ENCODE data around the gene ICAM1. TPM values are rescaled to one million over a fixed set of nuclear protein-coding genes. Genes with fewer than 3 reads are reported as not detected.

The ICAM1 gene
- total and polyA plus RNA-seq, 2 of the 8 experiments (the other 6 are each of a cell fraction or from before 2014, with no cell fraction given), result 4.0 to 9.4 TPM

DNA sequence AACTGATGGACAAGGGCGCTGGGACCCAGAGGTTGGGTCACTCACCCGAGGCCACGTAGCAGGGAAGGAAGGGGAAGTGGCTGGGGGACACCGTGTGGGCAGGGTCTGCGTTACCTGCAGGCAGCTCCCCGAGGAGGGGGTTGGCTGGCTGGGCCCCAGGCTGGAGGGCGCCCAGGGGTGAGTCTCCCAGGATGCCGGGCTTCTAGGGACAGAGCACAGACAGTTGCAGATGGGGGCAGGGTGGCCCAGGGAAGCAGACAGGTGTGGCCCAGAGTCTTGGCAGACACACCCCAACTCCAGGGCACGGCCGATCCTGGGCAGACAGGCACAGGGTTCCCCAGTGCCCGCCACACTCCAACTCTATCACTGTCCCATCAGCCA lies 50.5 kb downstream of the ICAM1 start:
- POLR2A ChIA-PET (ENCODE audit: partially characterized antibody), result interaction anchor here (1.1 to 11.4 kb wide), 4 partner anchors 11 to 52 kb away, joined by 3 to 104 read pairs (median 6); partner anchors contain the start of genes ICAM5 and RAVER1
- TF ChIP-seq SUZ12 (IDR thresholded peaks at IDR 0.05; ENCODE audit: low read length), result no peak
- no peak for TF ChIP-seq KDM5A (IDR thresholded peaks at IDR 0.05; ENCODE audit: low read length)
- TF ChIP-seq, protein P1, sequence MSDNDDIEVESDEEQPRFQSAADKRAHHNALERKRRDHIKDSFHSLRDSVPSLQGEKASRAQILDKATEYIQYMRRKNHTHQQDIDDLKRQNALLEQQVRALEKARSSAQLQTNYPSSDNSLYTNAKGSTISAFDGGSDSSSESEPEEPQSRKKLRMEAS (IDR thresholded peaks at IDR 0.05), result no peak
- no peak for TF ChIP-seq SIRT6 (IDR thresholded peaks at IDR 0.05; ENCODE audit: low read length)
- TF ChIP-seq CREB1 (IDR thresholded peaks at IDR 0.05), result no peak
- TF ChIP-seq JUND (IDR thresholded peaks at IDR 0.05; ENCODE audit: low read length), result no peak
- TF ChIP-seq, protein P2, sequence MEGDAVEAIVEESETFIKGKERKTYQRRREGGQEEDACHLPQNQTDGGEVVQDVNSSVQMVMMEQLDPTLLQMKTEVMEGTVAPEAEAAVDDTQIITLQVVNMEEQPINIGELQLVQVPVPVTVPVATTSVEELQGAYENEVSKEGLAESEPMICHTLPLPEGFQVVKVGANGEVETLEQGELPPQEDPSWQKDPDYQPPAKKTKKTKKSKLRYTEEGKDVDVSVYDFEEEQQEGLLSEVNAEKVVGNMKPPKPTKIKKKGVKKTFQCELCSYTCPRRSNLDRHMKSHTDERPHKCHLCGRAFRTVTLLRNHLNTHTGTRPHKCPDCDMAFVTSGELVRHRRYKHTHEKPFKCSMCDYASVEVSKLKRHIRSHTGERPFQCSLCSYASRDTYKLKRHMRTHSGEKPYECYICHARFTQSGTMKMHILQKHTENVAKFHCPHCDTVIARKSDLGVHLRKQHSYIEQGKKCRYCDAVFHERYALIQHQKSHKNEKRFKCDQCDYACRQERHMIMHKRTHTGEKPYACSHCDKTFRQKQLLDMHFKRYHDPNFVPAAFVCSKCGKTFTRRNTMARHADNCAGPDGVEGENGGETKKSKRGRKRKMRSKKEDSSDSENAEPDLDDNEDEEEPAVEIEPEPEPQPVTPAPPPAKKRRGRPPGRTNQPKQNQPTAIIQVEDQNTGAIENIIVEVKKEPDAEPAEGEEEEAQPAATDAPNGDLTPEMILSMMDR (IDR thresholded peaks at IDR 0.05; ENCODE audit: control extremely low read depth in 1 of 3, insufficient read depth in 1 of 3, low read depth in 1 of 3, low read length in 3 of 3), result no peak
- TF ChIP-seq TCF12 (IDR thresholded peaks at IDR 0.05; ENCODE audit: low read depth, low read length), result no peak
- TF ChIP-seq CTBP2 (IDR thresholded peaks at IDR 0.05; ENCODE audit: borderline replicate concordance, insufficient read depth, insufficient read length, low read length), result no peak
- no peak for TF ChIP-seq RBBP5 (IDR thresholded peaks at IDR 0.05; ENCODE audit: borderline replicate concordance, low read depth, low read length)
- no peak for TF ChIP-seq GABPA (IDR thresholded peaks at IDR 0.05; ENCODE audit: borderline replicate concordance, insufficient read depth, low read length)
- no peak for TF ChIP-seq YY1 (IDR thresholded peaks at IDR 0.05; ENCODE audit: low read depth, low read length)

More for the DNA sequence above, 50.5 kb downstream of the ICAM1 start:
- no peak overlapping the region for H2BK120ac ChIP-seq (replicated peaks; ENCODE audit: low read depth, low read length)
- H2BK15ac ChIP-seq (ENCODE audit: low read length), result no peak overlapping the region
- no peaks in the 10 kb centered on the region; a peak in 1 of 7 replicates for H3K27me3 ChIP-seq (replicated peaks in 1 of 4; ENCODE audit: control insufficient read depth in 3 of 4, extremely low read depth in 1 of 4, insufficient read depth in 3 of 4, low read length in 3 of 4)
- H3K4me2 ChIP-seq (ENCODE audit: insufficient read depth in 1 of 2, low read depth in 2 of 2, low read length in 2 of 2), result no peak overlapping the region
- no peak overlapping the region for H3K9ac ChIP-seq (replicated peaks in 1 of 4; ENCODE audit: extremely low read depth in 1 of 4, low read depth in 3 of 4, low read length in 3 of 4)
- H2AK5ac ChIP-seq (ENCODE audit: low read depth, low read length), result no peak overlapping the region
- no peak overlapping the region for H3K4ac ChIP-seq (replicated peaks; ENCODE audit: insufficient read length, low read depth, low read length)
- no peak overlapping the region for H3K4me3 ChIP-seq (ENCODE audit: extremely low read depth in 1 of 4, insufficient read depth in 2 of 4, low read depth in 3 of 4, low read length in 4 of 4)
- H4K91ac ChIP-seq (replicated peaks; ENCODE audit: insufficient read length, low read length), result no peak overlapping the region
- no peaks in the 10 kb centered on the region; the same call in 1 of the 2 replicates for H3K23me2 ChIP-seq (ENCODE audit: low read depth, low read length)
- no peaks in the 10 kb centered on the region for H3K79me1 ChIP-seq (ENCODE audit: low read depth, low read length)
- 93% methylated on average over 11 of the region's 11 CpGs; no CpG with 5 or more reads in 1 of the 2 experiments for whole genome bisulfite sequencing, 2 experiments (ENCODE audit: extremely low coverage in 1 of 2, insufficient coverage in 1 of 2, insufficient read length in 1 of 2, insufficient replicate concordance in 2 of 2, low coverage in 1 of 2, low lambda C conversion rate in 2 of 2, missing lambda C conversion rate in 1 of 2)
- H2AFZ ChIP-seq (ENCODE audit: low read length), result no peak overlapping the region
- no peak overlapping the region for H2BK12ac ChIP-seq (ENCODE audit: low read depth, low read length)
- no peak overlapping the region for H3K14ac ChIP-seq (ENCODE audit: insufficient read length)
- no peak overlapping the region for H2BK20ac ChIP-seq (ENCODE audit: low read length)
- H3K79me2 ChIP-seq (ENCODE audit: control insufficient read depth in 1 of 2, insufficient read depth in 2 of 2, low read length in 2 of 2), result no peaks in the 10 kb centered on the region
- DNase-seq (ENCODE audit: low read depth in 1 of 2, low spot score in 2 of 2), result no peak
- no peak overlapping the region for H3K18ac ChIP-seq (ENCODE audit: extremely low read depth, low read length)
- peaks cover 26 to 74% (median 56%) of the 10 kb centered on the region in 4 experiments for H3K36me3 ChIP-seq (ENCODE audit: control insufficient read depth in 2 of 4, insufficient read depth in 4 of 4, low read length in 3 of 4)
- CTCF ChIA-PET (ENCODE audit: partially characterized antibody), result interaction anchor here (0.9 to 2.4 kb wide), 8 partner anchors 8 to 68 kb away, joined by 3 to 13 read pairs (median 4); partner anchors contain the start of gene ZGLP1
- H4K20me1 ChIP-seq (replicated peaks in 1 of 2; ENCODE audit: control insufficient read depth in 1 of 2, insufficient read depth in 2 of 2, low read length in 2 of 2), result peaks cover 0 to 12% of the 10 kb centered on the region in 2 experiments
- no peak overlapping the region for H4K8ac ChIP-seq (ENCODE audit: extremely low read depth, insufficient read depth, low read length)
- no peak overlapping the region for H2BK5ac ChIP-seq (ENCODE audit: low read depth, low read length)
- no peak overlapping the region for H4K5ac ChIP-seq (ENCODE audit: insufficient read length, low read depth, low read length)
- H3K9me3 ChIP-seq (ENCODE audit: insufficient read depth in 2 of 2, low read depth in 1 of 2, low read length in 1 of 2), result no peaks in the 10 kb centered on the region
- H3K23ac ChIP-seq (ENCODE audit: insufficient read length), result no peak overlapping the region
- no peak overlapping the region for H3K56ac ChIP-seq (replicated peaks; ENCODE audit: insufficient read length, low read depth, low read length)
- no peaks in the 10 kb centered on the region for H3K4me1 ChIP-seq (replicated peaks in 1 of 4; ENCODE audit: control insufficient read depth in 3 of 4, insufficient read depth in 4 of 4, low read length in 3 of 4)
- no peak overlapping the region for H3K27ac ChIP-seq (ENCODE audit: low read depth, low read length)
- no peak for FAIRE-seq

All from H1 (cell line).